ENCODE measurements around the gene TNIP1. TPM values are rescaled to one million over a fixed set of nuclear protein-coding genes. Genes with fewer than 3 reads are reported as not detected.
A peak's percentile ranks its signal among the peaks of the same experiment; 100 is the strongest.

The TNIP1 gene
- total and polyA plus RNA-seq, 5 donors from 2014 or later: 46.9 to 259 (median 61.4) TPM

DNA sequence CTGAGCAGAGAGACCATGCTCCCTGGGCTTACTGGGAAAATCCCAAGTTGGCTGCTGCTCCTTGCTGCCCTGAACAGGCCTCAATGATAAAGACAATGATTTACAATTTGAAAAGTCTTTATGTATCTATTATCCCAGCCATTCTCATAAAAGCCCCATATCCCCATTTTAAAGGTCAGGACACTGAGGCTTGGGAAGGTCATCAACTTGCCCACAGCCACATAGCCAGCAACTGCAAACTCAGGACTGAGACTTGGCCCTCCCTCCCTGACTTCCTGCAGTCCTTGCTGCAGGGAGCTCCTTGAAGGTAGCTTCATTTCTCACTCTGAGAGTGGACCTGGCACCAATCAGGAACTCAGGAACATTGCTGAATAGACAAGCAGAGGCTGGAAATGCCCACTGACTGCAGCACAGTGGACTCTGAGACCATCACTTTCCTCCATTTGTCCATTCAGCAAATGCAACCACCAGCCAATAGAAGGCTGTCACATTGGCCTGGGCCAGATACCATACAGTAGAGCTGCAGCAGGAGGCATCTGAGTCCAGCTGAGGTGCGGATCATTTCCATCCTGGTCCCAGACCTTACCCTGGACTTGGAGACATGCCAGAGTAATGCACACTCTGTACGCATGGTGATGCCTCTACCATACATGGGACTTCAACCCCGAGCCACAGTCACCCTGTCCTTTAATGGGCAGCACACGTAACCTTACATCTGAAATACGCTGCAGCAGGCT lies 18.3 kb downstream of the TNIP1 start:
- Histone ChIP-seq H3K4me1 (ENCODE audit: control insufficient read depth, insufficient read depth, low read length, poor library complexity, severe bottlenecking) (peaks cover 48% of the 10 kb centered on the region), H3K36me3 (ENCODE audit: control insufficient read depth, insufficient read depth, low read length) (peaks cover 75% of the 10 kb centered on the region), H3K27me3 (ENCODE audit: control insufficient read depth, insufficient read depth, low read length) (no peaks in the 10 kb centered on the region), H3K9me3 (ENCODE audit: control insufficient read depth in 2 of 2, low read length in 2 of 2) (no peaks in the 10 kb centered on the region), H3K4me3 (ENCODE audit: low read depth, low read length) (no peak overlapping the region), H3K27ac (ENCODE audit: insufficient read depth, low read length, poor library complexity, severe bottlenecking) (no peak overlapping the region)
- peak overlapping the region in 1 of 3 donors; percentile 95 for H3K27ac Mint-ChIP-seq
- peaks cover 0 to 2% (median 0%) of the 10 kb centered on the region in 7 donors for H3K9me3 Mint-ChIP-seq
- peaks cover 15 to 68% (median 41%) of the 10 kb centered on the region in 4 donors for H3K4me1 Mint-ChIP-seq
- DNase-seq: no peak
- ATAC-seq (ENCODE audit: low read depth in 2 of 2): no peak
- H3K27me3 Mint-ChIP-seq: peaks cover 5% of the 10 kb centered on the region
- peaks cover 24% of the 10 kb centered on the region for H3K36me3 Mint-ChIP-seq
- H3K4me3 Mint-ChIP-seq: peak overlapping the region in 1 of 4 donors; percentile 9

DNA sequence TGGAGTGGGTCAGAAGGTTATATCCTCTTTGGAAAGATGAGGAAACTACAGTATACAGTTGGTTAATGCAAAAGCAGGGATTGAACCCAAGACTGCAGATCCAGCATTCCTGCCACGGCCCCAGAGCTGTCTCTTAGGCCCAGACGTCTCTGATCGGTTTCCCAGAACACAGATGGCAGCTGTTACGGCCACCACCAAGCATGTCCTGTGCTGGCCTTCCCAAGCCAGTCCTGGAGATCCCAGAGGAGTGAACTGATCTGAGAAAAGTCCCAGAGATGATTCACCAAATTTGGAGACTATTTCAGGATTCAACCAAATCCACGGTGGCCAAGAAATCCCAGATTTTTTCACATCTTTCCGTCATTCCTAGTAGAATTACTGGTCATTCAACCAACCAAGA lies 20.1 kb downstream of the TNIP1 start:
- Histone ChIP-seq H3K4me3 (ENCODE audit: low read depth, low read length) (no peak overlapping the region), H3K27ac (ENCODE audit: insufficient read depth, low read length, poor library complexity, severe bottlenecking) (peak overlapping the region; percentile 64), H3K4me1 (ENCODE audit: control insufficient read depth, insufficient read depth, low read length, poor library complexity, severe bottlenecking) (peaks cover 31% of the 10 kb centered on the region), H3K9me3 (ENCODE audit: control insufficient read depth in 2 of 2, low read length in 2 of 2) (no peaks in the 10 kb centered on the region), H3K27me3 (ENCODE audit: control insufficient read depth, insufficient read depth, low read length) (no peaks in the 10 kb centered on the region), H3K36me3 (ENCODE audit: control insufficient read depth, insufficient read depth, low read length) (peaks cover 79% of the 10 kb centered on the region)
- ATAC-seq (ENCODE audit: low read depth in 2 of 2): no peak
- Mint-ChIP-seq H3K27ac (peak overlapping the region; percentile 20 to 76 (median 73)), H3K9me3 (peaks cover 0 to 2% (median 0%) of the 10 kb centered on the region in 7 donors), H3K4me3 (peak overlapping the region in 1 of 4 donors; percentile 66), H3K4me1 (peaks cover 15 to 54% (median 34%) of the 10 kb centered on the region in 4 donors), H3K36me3 (peaks cover 33% of the 10 kb centered on the region), H3K27me3 (peaks cover 5% of the 10 kb centered on the region)
- DNase-seq: no peak

DNA sequence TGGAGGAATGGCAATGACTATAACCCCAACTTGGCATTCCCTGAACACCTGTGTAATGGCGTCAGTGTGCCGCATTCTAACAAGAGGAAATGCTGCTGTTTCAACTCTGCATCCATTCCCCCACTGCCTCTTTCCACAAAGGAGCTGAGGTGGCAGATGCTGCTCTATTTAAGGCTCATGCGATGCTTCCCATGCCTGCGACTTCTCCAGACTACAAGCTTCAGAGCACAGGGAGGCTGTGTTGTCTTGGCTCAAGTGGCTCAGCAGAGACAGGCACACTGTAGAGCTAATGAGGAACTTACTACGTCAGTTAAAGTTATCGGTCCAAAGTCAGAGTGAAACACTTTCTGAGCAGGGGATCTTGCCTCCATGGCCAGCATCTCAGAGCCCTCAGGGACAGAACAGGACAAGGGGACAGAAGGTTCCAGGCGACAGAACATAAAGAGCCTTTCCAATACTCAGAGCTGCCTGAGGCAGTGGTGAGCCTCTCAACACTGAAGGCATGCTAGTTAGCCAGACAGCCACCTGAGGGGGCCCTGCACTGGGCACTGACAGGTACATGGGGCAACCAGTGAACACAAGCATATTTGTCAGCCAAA lies 21.8 kb downstream of the TNIP1 start:
- peaks cover 44% of the 10 kb centered on the region for H3K36me3 Mint-ChIP-seq
- ATAC-seq (ENCODE audit: low read depth in 2 of 2): no peak

DNA sequence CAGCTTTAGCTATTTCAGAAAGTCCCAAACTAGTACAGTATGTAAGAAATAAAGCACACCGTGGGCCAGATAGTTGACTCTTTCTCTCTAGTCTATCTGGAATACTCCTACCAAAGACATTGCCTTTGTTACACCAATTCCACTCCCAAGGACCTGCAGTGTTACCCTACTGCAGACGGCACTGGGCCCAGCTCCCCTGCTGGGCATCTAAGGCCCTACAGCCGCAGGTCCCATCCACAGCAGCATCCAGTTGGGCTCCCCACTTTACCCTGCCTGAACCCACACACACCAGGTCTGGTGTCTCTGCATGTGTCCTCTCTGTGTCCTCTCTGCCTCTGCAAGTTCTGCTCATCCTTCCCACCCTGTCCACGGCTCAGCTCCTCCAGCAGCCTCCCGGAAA lies 22.5 kb downstream of the TNIP1 start:
- H3K36me3 Mint-ChIP-seq: peaks cover 48% of the 10 kb centered on the region
- Histone ChIP-seq H3K9me3 (ENCODE audit: control insufficient read depth in 2 of 2, low read length in 2 of 2) (no peaks in the 10 kb centered on the region), H3K4me3 (ENCODE audit: low read depth, low read length) (no peak overlapping the region), H3K27me3 (ENCODE audit: control insufficient read depth, insufficient read depth, low read length) (no peaks in the 10 kb centered on the region), H3K36me3 (ENCODE audit: control insufficient read depth, insufficient read depth, low read length) (peaks cover 93% of the 10 kb centered on the region), H3K4me1 (ENCODE audit: control insufficient read depth, insufficient read depth, low read length, poor library complexity, severe bottlenecking) (peaks cover 20% of the 10 kb centered on the region), H3K27ac (ENCODE audit: insufficient read depth, low read length, poor library complexity, severe bottlenecking) (no peak overlapping the region)
- ATAC-seq (ENCODE audit: low read depth in 2 of 2) (no peak), DNase-seq (no peak)
- peaks cover 15 to 45% (median 27%) of the 10 kb centered on the region in 4 donors for H3K4me1 Mint-ChIP-seq
- H3K27ac Mint-ChIP-seq: peak overlapping the region in 1 of 3 donors; percentile 46
- peaks cover 5% of the 10 kb centered on the region for H3K27me3 Mint-ChIP-seq
- no peak overlapping the region for H3K4me3 Mint-ChIP-seq
- H3K9me3 Mint-ChIP-seq: peaks cover 0 to 2% (median 0%) of the 10 kb centered on the region in 7 donors

More for the DNA sequence above, 21.8 kb downstream of the TNIP1 start:
- Histone ChIP-seq H3K4me3 (ENCODE audit: low read depth, low read length) (no peak overlapping the region), H3K36me3 (ENCODE audit: control insufficient read depth, insufficient read depth, low read length) (peaks cover 93% of the 10 kb centered on the region), H3K27me3 (ENCODE audit: control insufficient read depth, insufficient read depth, low read length) (no peaks in the 10 kb centered on the region), H3K9me3 (ENCODE audit: control insufficient read depth in 2 of 2, low read length in 2 of 2) (no peaks in the 10 kb centered on the region), H3K27ac (ENCODE audit: insufficient read depth, low read length, poor library complexity, severe bottlenecking) (peak overlapping the region; percentile 64), H3K4me1 (ENCODE audit: control insufficient read depth, insufficient read depth, low read length, poor library complexity, severe bottlenecking) (peaks cover 25% of the 10 kb centered on the region)
- Mint-ChIP-seq H3K27ac (peak overlapping the region; percentile 76 to 98 (median 95)), H3K9me3 (peaks cover 0 to 2% (median 0%) of the 10 kb centered on the region in 7 donors), H3K27me3 (peaks cover 5% of the 10 kb centered on the region), H3K4me1 (peaks cover 15 to 43% (median 27%) of the 10 kb centered on the region in 4 donors), H3K4me3 (peak overlapping the region; percentile 56 to 84 (median 73))
- no peak for DNase-seq

DNA sequence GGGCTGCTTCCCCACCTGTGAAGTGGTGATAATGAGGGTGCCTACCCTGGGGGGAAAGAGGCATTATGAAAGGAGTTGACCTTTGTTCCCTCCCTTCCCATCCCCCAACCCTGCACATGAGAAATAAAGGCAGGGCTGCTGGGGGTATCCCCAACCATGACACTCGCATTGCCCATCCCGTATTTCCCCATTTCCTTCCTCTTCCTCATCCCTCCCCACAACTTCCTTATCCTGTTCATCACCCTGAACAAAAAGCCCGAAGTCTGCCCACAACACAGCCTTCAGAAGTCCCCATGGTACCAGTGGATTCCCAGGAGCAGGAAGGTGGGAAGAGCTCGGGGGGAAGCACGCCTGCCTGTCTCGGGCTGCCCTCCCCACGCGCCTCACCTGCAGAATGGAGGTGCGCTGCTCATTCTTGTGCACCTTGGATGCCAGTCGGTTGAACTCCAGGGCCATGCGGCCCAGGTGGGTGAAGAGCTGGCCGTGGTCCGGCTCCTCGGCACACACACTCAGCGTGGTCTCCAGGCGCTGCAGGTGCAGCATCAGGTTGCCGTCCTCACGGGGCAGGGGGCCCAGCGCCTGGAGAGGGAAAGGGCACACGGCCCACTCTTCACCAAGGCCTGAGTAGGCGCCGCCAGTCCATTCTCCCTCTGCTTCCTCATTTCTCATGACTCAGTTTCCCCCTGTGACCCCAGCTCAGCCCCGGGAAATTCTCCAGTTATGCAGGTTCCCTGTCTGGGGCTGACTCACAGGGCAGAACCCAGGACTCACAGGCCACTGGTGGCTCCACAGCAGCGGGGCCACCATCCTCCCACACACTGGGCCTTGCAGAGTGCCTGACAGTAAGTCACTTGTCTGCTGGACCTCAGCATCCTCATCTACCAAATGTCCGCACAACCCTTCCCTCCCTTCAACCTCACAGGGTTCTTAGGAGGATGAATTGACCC lies 24.2 kb downstream of the TNIP1 start:
- Histone ChIP-seq H3K27me3 (ENCODE audit: control insufficient read depth, insufficient read depth, low read length) (no peaks in the 10 kb centered on the region), H3K36me3 (ENCODE audit: control insufficient read depth, insufficient read depth, low read length) (peaks cover 91% of the 10 kb centered on the region), H3K27ac (ENCODE audit: insufficient read depth, low read length, poor library complexity, severe bottlenecking) (no peak overlapping the region), H3K9me3 (ENCODE audit: control insufficient read depth in 2 of 2, low read length in 2 of 2) (no peaks in the 10 kb centered on the region), H3K4me3 (ENCODE audit: low read depth, low read length) (no peak overlapping the region), H3K4me1 (ENCODE audit: control insufficient read depth, insufficient read depth, low read length, poor library complexity, severe bottlenecking) (peaks cover 20% of the 10 kb centered on the region)
- Mint-ChIP-seq H3K9me3 (peaks cover 0 to 2% (median 0%) of the 10 kb centered on the region in 7 donors), H3K4me1 (peaks cover 13 to 51% (median 29%) of the 10 kb centered on the region in 4 donors), H3K36me3 (peaks cover 49% of the 10 kb centered on the region), H3K4me3 (peak overlapping the region in 1 of 4 donors; percentile 29), H3K27ac (peak overlapping the region in 1 of 3 donors; percentile 66), H3K27me3 (peaks cover 5% of the 10 kb centered on the region)
- ATAC-seq (ENCODE audit: low read depth in 2 of 2) (no peak), DNase-seq (no peak)

DNA sequence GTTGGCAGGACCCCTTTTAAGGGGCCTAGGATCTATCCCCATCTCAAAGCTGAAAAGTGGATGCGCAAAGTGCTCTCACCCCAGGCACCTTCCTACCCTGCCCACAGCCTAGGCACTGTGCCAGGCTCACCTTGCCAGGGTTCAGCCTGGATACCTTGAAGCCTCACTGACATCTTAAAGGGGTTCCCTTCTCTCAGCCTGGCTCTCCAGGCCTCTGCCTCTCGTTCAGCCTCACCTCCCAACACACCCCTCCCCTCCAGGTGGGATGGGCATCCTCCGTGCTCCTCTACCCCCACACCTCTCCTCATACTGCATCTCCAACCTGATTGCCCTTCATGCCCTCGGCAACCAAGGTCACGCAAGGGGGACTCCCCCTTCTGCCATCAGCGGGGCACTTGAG lies 25.5 kb downstream of the TNIP1 start:
- H3K36me3 ChIP-seq (ENCODE audit: control insufficient read depth, insufficient read depth, low read length): peaks cover 87% of the 10 kb centered on the region

DNA sequence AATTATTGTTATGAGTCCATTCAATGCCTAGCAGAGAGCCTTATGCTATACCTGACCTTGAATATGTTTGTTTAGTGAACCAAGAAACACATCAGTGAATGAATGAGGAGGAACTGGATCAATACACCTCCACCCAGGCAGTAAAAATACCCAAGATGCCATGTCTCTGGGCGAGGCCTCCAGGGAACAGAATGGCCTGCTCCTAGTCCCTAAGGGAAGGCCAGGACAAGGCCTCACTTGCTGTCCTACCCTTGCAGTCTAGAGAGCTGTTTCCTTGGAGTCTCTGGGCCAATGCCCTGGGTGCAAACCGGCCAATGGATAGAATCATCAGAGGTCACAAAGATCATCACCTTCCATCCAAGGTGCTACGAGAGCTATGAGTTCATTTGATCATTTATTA lies 26.1 kb downstream of the TNIP1 start:
- Histone ChIP-seq H3K4me3 (ENCODE audit: low read depth, low read length) (no peak overlapping the region), H3K27ac (ENCODE audit: insufficient read depth, low read length, poor library complexity, severe bottlenecking) (no peak overlapping the region), H3K27me3 (ENCODE audit: control insufficient read depth, insufficient read depth, low read length) (no peaks in the 10 kb centered on the region), H3K4me1 (ENCODE audit: control insufficient read depth, insufficient read depth, low read length, poor library complexity, severe bottlenecking) (peaks cover 3% of the 10 kb centered on the region), H3K9me3 (ENCODE audit: control insufficient read depth in 2 of 2, low read length in 2 of 2) (no peaks in the 10 kb centered on the region), H3K36me3 (ENCODE audit: control insufficient read depth, insufficient read depth, low read length) (peaks cover 87% of the 10 kb centered on the region)
- H3K36me3 Mint-ChIP-seq: peaks cover 51% of the 10 kb centered on the region
- peaks cover 3% of the 10 kb centered on the region for H3K27me3 Mint-ChIP-seq
- no peak overlapping the region for H3K27ac Mint-ChIP-seq
- ATAC-seq (ENCODE audit: low read depth in 2 of 2): no peak
- H3K9me3 Mint-ChIP-seq: peaks cover 0 to 2% (median 0%) of the 10 kb centered on the region in 7 donors
- peaks cover 6 to 34% (median 17%) of the 10 kb centered on the region in 4 donors for H3K4me1 Mint-ChIP-seq
- no peak overlapping the region for H3K4me3 Mint-ChIP-seq
- no peak for DNase-seq

More for the DNA sequence above, 25.5 kb downstream of the TNIP1 start:
- peaks cover 10 to 40% (median 22%) of the 10 kb centered on the region in 4 donors for H3K4me1 Mint-ChIP-seq
- peaks cover 5% of the 10 kb centered on the region for H3K27me3 Mint-ChIP-seq
- H3K9me3 ChIP-seq (ENCODE audit: control insufficient read depth in 2 of 2, low read length in 2 of 2): no peaks in the 10 kb centered on the region
- ATAC-seq (ENCODE audit: low read depth in 2 of 2) (no peak), DNase-seq (no peak)
- no peaks in the 10 kb centered on the region for H3K27me3 ChIP-seq (ENCODE audit: control insufficient read depth, insufficient read depth, low read length)
- peaks cover 49% of the 10 kb centered on the region for H3K36me3 Mint-ChIP-seq
- peaks cover 10% of the 10 kb centered on the region for H3K4me1 ChIP-seq (ENCODE audit: control insufficient read depth, insufficient read depth, low read length, poor library complexity, severe bottlenecking)
- no peak overlapping the region for H3K4me3 ChIP-seq (ENCODE audit: low read depth, low read length)
- H3K9me3 Mint-ChIP-seq: peaks cover 0 to 2% (median 0%) of the 10 kb centered on the region in 7 donors
- no peak overlapping the region for H3K27ac Mint-ChIP-seq
- no peak overlapping the region for H3K27ac ChIP-seq (ENCODE audit: insufficient read depth, low read length, poor library complexity, severe bottlenecking)
- H3K4me3 Mint-ChIP-seq: no peak overlapping the region

Measured in CD4-positive, CD25-positive, alpha-beta regulatory T cell (primary cell).